ENCODE data around the gene GPNMB. TPM values are rescaled to one million over a fixed set of nuclear protein-coding genes. Genes with fewer than 3 reads are reported as not detected.

Gene GPNMB
- total and polyA plus RNA-seq, 2 of the 13 experiments (the other 11 are each of a cell fraction or from before 2014, with no cell fraction given) = 1.1 to 1.6 TPM

GRCh38 chr7:23293500-23294073, 47.0 kb downstream of the GPNMB start (continued):
- TF ChIP-seq TFE3 (CRISPR knock-in tag; IDR thresholded peaks at IDR 0.05) (peak; percentile 71), NFATC3 (CRISPR knock-in tag; IDR thresholded peaks at IDR 0.05) (no peak), KDM5B (CRISPR knock-in tag; IDR thresholded peaks at IDR 0.05; ENCODE audit: borderline replicate concordance) (peak; percentile 49; the same call in 1 of the 2 replicates), RXRA (CRISPR knock-in tag; IDR thresholded peaks at IDR 0.05) (peak; percentile 80), MLX (CRISPR knock-in tag; IDR thresholded peaks at IDR 0.05) (0 out of 2 replicates have a peak, but pooled peaks have one; percentile 50), ZNF687 (CRISPR knock-in tag; IDR thresholded peaks at IDR 0.05) (peak; percentile 81), PAX8 (CRISPR knock-in tag; IDR thresholded peaks at IDR 0.05; ENCODE audit: borderline replicate concordance) (no peak), FOXP1 (IDR thresholded peaks at IDR 0.05) (no peak), FOXP1 (CRISPR knock-in tag; IDR thresholded peaks at IDR 0.05) (peak; percentile 87), RFX5 (IDR thresholded peaks at IDR 0.05; ENCODE audit: low read depth, low read length) (no peak), HDAC1 (CRISPR knock-in tag; IDR thresholded peaks at IDR 0.05) (peak; percentile 77), ZBTB10 (CRISPR knock-in tag; IDR thresholded peaks at IDR 0.05; ENCODE audit: borderline replicate concordance) (peak; percentile 98), ZNF337 (CRISPR knock-in tag; IDR thresholded peaks at IDR 0.05; ENCODE audit: borderline replicate concordance, low read depth) (0 out of 2 replicates have a peak, but pooled peaks have one; percentile 54), NFKBIZ (CRISPR knock-in tag; IDR thresholded peaks at IDR 0.05) (0 out of 2 replicates have a peak, but pooled peaks have one; percentile 45), SIN3B (IDR thresholded peaks at IDR 0.05; ENCODE audit: low read length) (peak; percentile 42; the same call in 1 of the 2 replicates), ZBTB25 (CRISPR knock-in tag; IDR thresholded peaks at IDR 0.05) (no peak), ZNF607 (CRISPR knock-in tag; IDR thresholded peaks at IDR 0.05; ENCODE audit: borderline replicate concordance) (peak; percentile 71; the same call in 1 of the 2 replicates), SALL1 (CRISPR knock-in tag; IDR thresholded peaks at IDR 0.05) (peak; percentile 94), KDM4B (CRISPR knock-in tag; IDR thresholded peaks at IDR 0.05) (no peak), BHLHE40 (IDR thresholded peaks at IDR 0.05; ENCODE audit: low read length) (peak; percentile 26; the same call in 1 of the 2 replicates), ARID2 (CRISPR knock-in tag; IDR thresholded peaks at IDR 0.05; ENCODE audit: borderline replicate concordance) (no peak)

All from HepG2 (cell line).